ENCODE data around the gene COL19A1. TPM values are rescaled to one million over a fixed set of nuclear protein-coding genes. Genes with fewer than 3 reads are reported as not detected.

Gene COL19A1
- total RNA-seq, 2 donors from 2014 or later, result 0.14 to 0.45 TPM

GRCh38 chr6:70099732-70100131 lies 233.4 kb downstream of the COL19A1 start:
- Histone ChIP-seq H3K4me3 (no peak overlapping the region), H3K27me3 (replicated peaks; ENCODE audit: insufficient read depth) (no peaks in the 10 kb centered on the region), H3K36me3 (no peaks in the 10 kb centered on the region), H3K27ac (no peak overlapping the region), H3K4me1 (replicated peaks) (no peaks in the 10 kb centered on the region), H3K9me3 (no peaks in the 10 kb centered on the region)
- 65% methylated on average over 3 of the region's 3 CpGs for WGBS
- no peak for DNase-seq (ENCODE audit: low spot score)
- intact Hi-C loops (cut with DNase I), result loop anchor here (10.0 kb wide), 1 partner anchor 65 kb away; no protein-coding TSS in a partner anchor
- TF ChIP-seq CTCF (IDR thresholded peaks at IDR 0.05) (no peak), POLR2AphosphoS5 (IDR thresholded peaks at IDR 0.05) (no peak), POLR2A (IDR thresholded peaks at IDR 0.05) (no peak)

GRCh38 chr6:70103798-70104197 lies 237.4 kb downstream of the COL19A1 start:
- no peaks in the 10 kb centered on the region for H3K9me3 ChIP-seq
- H3K27ac ChIP-seq, result no peak overlapping the region
- intact Hi-C loops (cut with DNase I), result loop anchor here (10.0 kb wide), 1 partner anchor 61 kb away; no protein-coding TSS in a partner anchor
- DNase-seq (ENCODE audit: low spot score), result no peak
- no peaks in the 10 kb centered on the region for H3K4me1 ChIP-seq (replicated peaks)
- TF ChIP-seq POLR2A (IDR thresholded peaks at IDR 0.05), result no peak
- no peak for TF ChIP-seq POLR2AphosphoS5 (IDR thresholded peaks at IDR 0.05)
- peak in 1 of 4 experiments; percentile 9 for TF ChIP-seq CTCF (IDR thresholded peaks at IDR 0.05)
- H3K4me3 ChIP-seq, result no peak overlapping the region
- 97% methylated on average over 1 of the region's 1 CpG for WGBS
- H3K27me3 ChIP-seq (replicated peaks; ENCODE audit: insufficient read depth), result no peaks in the 10 kb centered on the region
- no peaks in the 10 kb centered on the region for H3K36me3 ChIP-seq

GRCh38 chr6:70107852-70108629 lies 241.7 kb downstream of the COL19A1 start:
- TF ChIP-seq POLR2AphosphoS5 (IDR thresholded peaks at IDR 0.05), result no peak
- TF ChIP-seq POLR2A (IDR thresholded peaks at IDR 0.05), result no peak
- peak in 3 of 4 experiments; percentile 42 to 66 (median 53) for TF ChIP-seq CTCF (IDR thresholded peaks at IDR 0.05)
- H3K4me3 ChIP-seq, result no peak overlapping the region
- no peaks in the 10 kb centered on the region for H3K36me3 ChIP-seq
- intact Hi-C loops (cut with DNase I), result loop anchor here (2.0 to 10.0 kb wide), 3 partner anchors 57 to 376 kb away; no protein-coding TSS in a partner anchor
- H3K27ac ChIP-seq, result no peak overlapping the region
- H3K9me3 ChIP-seq, result no peaks in the 10 kb centered on the region
- WGBS, result 39% methylated on average over 3 of the region's 3 CpGs
- no peaks in the 10 kb centered on the region for H3K4me1 ChIP-seq (replicated peaks)
- no peak for DNase-seq (ENCODE audit: low spot score)
- H3K27me3 ChIP-seq (replicated peaks; ENCODE audit: insufficient read depth), result no peaks in the 10 kb centered on the region

- no peak for DNase-seq (ENCODE audit: low spot score)
- H3K9me3 ChIP-seq, result no peaks in the 10 kb centered on the region
- no peaks in the 10 kb centered on the region for H3K36me3 ChIP-seq
- H3K27me3 ChIP-seq (replicated peaks; ENCODE audit: insufficient read depth), result no peaks in the 10 kb centered on the region
- no peaks in the 10 kb centered on the region for H3K4me1 ChIP-seq (replicated peaks)
- H3K27ac ChIP-seq, result no peak overlapping the region
- intact Hi-C loops (cut with DNase I), result no loop called here
- no peak overlapping the region for H3K4me3 ChIP-seq
- TF ChIP-seq POLR2A (IDR thresholded peaks at IDR 0.05) (no peak), CTCF (IDR thresholded peaks at IDR 0.05) (no peak), POLR2AphosphoS5 (IDR thresholded peaks at IDR 0.05) (no peak)
- WGBS, result 68% methylated on average over 2 of the region's 2 CpGs
Measured at GRCh38 chr6:70110126-70111022, 244.0 kb downstream of the COL19A1 start.

Data from prostate gland (tissue), 2 donors.